H1 (cell line): ENCODE results near the gene SLC16A9. TPM values are rescaled to one million over a fixed set of nuclear protein-coding genes. Genes with fewer than 3 reads are reported as not detected.
A peak's percentile ranks its signal among the peaks of the same experiment; 100 is the strongest.

Source experiments
- CTCF ChIA-PET: fragments of 300-600 bp; sonication (Branson Sonifier 250); formaldehyde crosslinking; loops from one replicate; lab custom pipeline; 2021; ENCODE audit not compliant: partially characterized antibody; lab: Charles Lee
- POLR2A ChIA-PET: fragments of 300-600 bp; sonication (Branson Sonifier 250); formaldehyde crosslinking; loops from one replicate; lab custom pipeline; 2021; ENCODE audit warnings: inconsistent platforms; ENCODE audit not compliant: partially characterized antibody; lab: Charles Lee
- DNase-seq, 2 experiments: peaks; one replicate each; pipeline versions ENCODE4 v3.0.0 to v3.0.0-alpha.2; 2010 to 2022; ENCODE audit warnings: low spot score in 2 of 2, low read depth in 1 of 2, mixed read lengths in 1 of 2
- FAIRE-seq: peaks from 2 replicates; lab custom pipeline; 2011; peaks lifted over from hg19 to GRCh38; lab: Jason Lieb, UNC
- H2AFZ ChIP-seq: 2 replicates; pipeline ENCODE4 v1.8.1; 2012; ENCODE audit warnings: low read length, inconsistent platforms
- H2AK5ac ChIP-seq: 2 replicates; pipeline ENCODE4 v1.6.1; 2013; ENCODE audit warnings: low read depth, low read length
- H2BK120ac ChIP-seq: replicated peaks from 2 replicates; pipeline ENCODE3; 2013; ENCODE audit warnings: low read depth, low read length, inconsistent platforms
- H2BK12ac ChIP-seq: 2 replicates; pipeline ENCODE4 v1.6.1; 2013; ENCODE audit warnings: low read depth, low read length
- H2BK15ac ChIP-seq: 2 replicates; pipeline ENCODE4 v1.6.1; 2013; ENCODE audit warnings: low read length
- H2BK20ac ChIP-seq: 2 replicates; pipeline ENCODE4 v1.6.1; 2013; ENCODE audit warnings: low read length
- H2BK5ac ChIP-seq: 2 replicates; pipeline ENCODE4 v1.6.1; 2013; ENCODE audit warnings: low read depth, low read length
- H3K14ac ChIP-seq: 2 replicates; pipeline ENCODE4 v1.6.1; 2013; ENCODE audit warnings: inconsistent platforms; ENCODE audit not compliant: insufficient read length
- H3K18ac ChIP-seq: 2 replicates; pipeline ENCODE4 v1.6.1; 2013; ENCODE audit warnings: low read length; ENCODE audit errors: extremely low read depth
- H3K23ac ChIP-seq: 2 replicates; pipeline ENCODE4 v1.6.1; 2013; ENCODE audit warnings: inconsistent platforms; ENCODE audit not compliant: insufficient read length
- H3K23me2 ChIP-seq: 2 replicates; pipeline ENCODE4 v1.6.1; 2013; ENCODE audit warnings: low read depth, low read length
- H3K27ac ChIP-seq: 2 replicates; pipeline ENCODE4 v1.6.1; 2011; ENCODE audit warnings: low read depth, low read length, inconsistent platforms
- H3K27me3 ChIP-seq, 4 experiments: replicated peaks in 1 of 4; 1 replicate in 1 of 4; 2 replicates in 3 of 4; pipeline versions ENCODE4 v1.6.1 to v1.8.1; 2011 to 2013; ENCODE audit warnings: low read length in 3 of 4, mild to moderate bottlenecking in 3 of 4, inconsistent platforms in 2 of 4, mixed read lengths in 2 of 4, moderate library complexity in 1 of 4; ENCODE audit not compliant: control insufficient read depth in 3 of 4, insufficient read depth in 3 of 4; ENCODE audit errors: extremely low read depth in 1 of 4
- H3K36me3 ChIP-seq, 4 experiments: 2 replicates each; pipeline versions ENCODE4 v1.6.1 to v1.8.1; 2011 to 2013; ENCODE audit warnings: mild to moderate bottlenecking in 4 of 4, low read length in 3 of 4, moderate library complexity in 2 of 4, control low read depth in 1 of 4, inconsistent platforms in 1 of 4; ENCODE audit not compliant: insufficient read depth in 4 of 4, control insufficient read depth in 2 of 4
- H3K4ac ChIP-seq: replicated peaks from 2 replicates; pipeline ENCODE3; 2013; ENCODE audit warnings: low read length, low read depth, mixed read lengths, inconsistent platforms; ENCODE audit not compliant: insufficient read length
- H3K4me1 ChIP-seq, 4 experiments: replicated peaks in 1 of 4; 1 replicate in 1 of 4; 2 replicates in 3 of 4; pipeline versions ENCODE4 v1.6.1 to v1.8.1; 2011 to 2013; ENCODE audit warnings: low read length in 3 of 4, inconsistent platforms in 2 of 4, mixed read lengths in 1 of 4; ENCODE audit not compliant: insufficient read depth in 4 of 4, control insufficient read depth in 3 of 4
- H3K4me2 ChIP-seq, 2 experiments: 2 replicates each; pipeline versions ENCODE4 v1.6.1 to v1.8.1; 2011 to 2013; ENCODE audit warnings: low read depth in 2 of 2, low read length in 2 of 2, control low read depth in 1 of 2, inconsistent platforms in 1 of 2, mild to moderate bottlenecking in 1 of 2; ENCODE audit not compliant: insufficient read depth in 1 of 2
- H3K4me3 ChIP-seq, 4 experiments: fragments of 200-600, 300-600 bp in 1 of 4; sonication (generic), shearing (Covaris generic), sonication (Bioruptor Twin) in 1 of 4; 2 replicates each; pipeline versions ENCODE4 v1.5.1 to v1.8.1; 2011 to 2016; ENCODE audit warnings: low read length in 4 of 4, low read depth in 3 of 4, control low read depth in 2 of 4, inconsistent platforms in 2 of 4, mild to moderate bottlenecking in 2 of 4, mixed read lengths in 1 of 4, moderate library complexity in 1 of 4; ENCODE audit not compliant: insufficient read depth in 2 of 4; ENCODE audit errors: extremely low read depth in 1 of 4
- H3K56ac ChIP-seq: replicated peaks from 2 replicates; pipeline ENCODE3; 2013; ENCODE audit warnings: low read depth, mild to moderate bottlenecking, mixed read lengths, low read length, inconsistent platforms; ENCODE audit not compliant: insufficient read length
- H3K79me1 ChIP-seq: 2 replicates; pipeline ENCODE4 v1.6.1; 2013; ENCODE audit warnings: low read depth, low read length, control low read depth
- H3K79me2 ChIP-seq, 2 experiments: 2 replicates each; pipeline versions ENCODE4 v1.6.1 to v1.8.1; 2012 to 2013; ENCODE audit warnings: low read length in 2 of 2, mild to moderate bottlenecking in 2 of 2, inconsistent platforms in 1 of 2; ENCODE audit not compliant: insufficient read depth in 2 of 2, control insufficient read depth in 1 of 2
- H3K9ac ChIP-seq, 4 experiments: replicated peaks in 1 of 4; 1 replicate in 1 of 4; 2 replicates in 3 of 4; pipeline versions ENCODE4 v1.6.1 to v1.8.1; 2011 to 2013; ENCODE audit warnings: low read depth in 3 of 4, low read length in 3 of 4, control low read depth in 2 of 4, mild to moderate bottlenecking in 2 of 4, moderate library complexity in 2 of 4, inconsistent platforms in 1 of 4; ENCODE audit errors: extremely low read depth in 1 of 4
- H3K9me3 ChIP-seq, 2 experiments: 2 replicates each; pipeline versions ENCODE4 v1.6.1 to v1.8.1; 2012 to 2013; ENCODE audit warnings: mild to moderate bottlenecking in 2 of 2, moderate library complexity in 2 of 2, control low read depth in 1 of 2, inconsistent platforms in 1 of 2, low read depth in 1 of 2, low read length in 1 of 2, mixed read lengths in 1 of 2; ENCODE audit not compliant: insufficient read depth in 2 of 2
- H4K20me1 ChIP-seq, 2 experiments: replicated peaks in 1 of 2; 2 replicates each; pipeline versions ENCODE3 to v1.8.1; 2011 to 2013; ENCODE audit warnings: inconsistent platforms in 2 of 2, low read length in 2 of 2, mild to moderate bottlenecking in 1 of 2; ENCODE audit not compliant: insufficient read depth in 2 of 2, control insufficient read depth in 1 of 2
- H4K5ac ChIP-seq: 2 replicates; pipeline ENCODE4 v1.6.1; 2013; ENCODE audit warnings: low read length, low read depth, mixed read lengths, inconsistent platforms; ENCODE audit not compliant: insufficient read length
- H4K8ac ChIP-seq: 2 replicates; pipeline ENCODE4 v1.8.0; 2013; ENCODE audit warnings: mild to moderate bottlenecking, moderate library complexity, low read length, inconsistent platforms; ENCODE audit not compliant: insufficient read depth; ENCODE audit errors: extremely low read depth
- H4K91ac ChIP-seq: replicated peaks from 2 replicates; pipeline ENCODE3; 2013; ENCODE audit warnings: low read length, mixed read lengths, inconsistent platforms; ENCODE audit not compliant: insufficient read length
- ASH2L ChIP-seq: fragments of 200-600, 300-600 bp; sonication (generic); IDR thresholded peaks from one replicate; pipeline ENCODE4 v1.7.1; 2017; ENCODE audit warnings: low read length
- BRCA1 ChIP-seq: IDR thresholded peaks from 2 replicates; pipeline ENCODE4 v1.6.1; 2012; ENCODE audit warnings: low read depth, low read length, improper control_type of control experiment
- CBX5 ChIP-seq: fragments of 300-800, 300-1000 bp; sonication (generic); IDR thresholded peaks from 2 replicates; pipeline ENCODE4 v1.7.1; 2016; ENCODE audit warnings: antibody characterized with exemption, low read length, low read depth
- CREB1 ChIP-seq: IDR thresholded peaks from 2 replicates; pipeline ENCODE4 v1.6.1; 2012; ENCODE audit warnings: inconsistent platforms
- MAFK ChIP-seq: IDR thresholded peaks from 2 replicates; pipeline ENCODE4 v1.6.1; 2012; ENCODE audit warnings: low read depth, mild to moderate bottlenecking, improper control_type of control experiment, low read length
- RFX5 ChIP-seq: IDR thresholded peaks from 2 replicates; pipeline ENCODE4 v1.6.1; 2011; ENCODE audit warnings: low read depth, low read length, improper control_type of control experiment, borderline replicate concordance
- RNF2 ChIP-seq: fragments of 200-900, 300-1000 bp; sonication (generic); IDR thresholded peaks from 2 replicates; pipeline ENCODE4 v1.7.1; 2016; ENCODE audit warnings: borderline replicate concordance, low read depth, mild to moderate bottlenecking, antibody characterized with exemption, low read length; ENCODE audit not compliant: poor library complexity, severe bottlenecking; ENCODE audit errors: missing control alignments
- RXRA ChIP-seq: IDR thresholded peaks from 2 replicates; pipeline ENCODE4 v1.6.1; 2011; ENCODE audit warnings: low read depth, mild to moderate bottlenecking, low read length, moderate library complexity; ENCODE audit not compliant: insufficient read depth
- SP4 ChIP-seq: IDR thresholded peaks from 2 replicates; pipeline ENCODE4 v1.6.1; 2012; ENCODE audit warnings: low read length, inconsistent platforms
- TAF1 ChIP-seq: IDR thresholded peaks from 2 replicates; pipeline ENCODE4 v1.6.1; 2011; ENCODE audit warnings: mild to moderate bottlenecking, low read depth, low read length
- TBP ChIP-seq: IDR thresholded peaks from 2 replicates; pipeline ENCODE4 v1.6.1; 2011; ENCODE audit warnings: low read depth, low read length, improper control_type of control experiment
- TEAD4 ChIP-seq: IDR thresholded peaks from 2 replicates; pipeline ENCODE4 v1.6.1; 2012; ENCODE audit warnings: low read depth, low read length, inconsistent platforms, mixed read lengths
- USF2 ChIP-seq: IDR thresholded peaks from 2 replicates; pipeline ENCODE4 v1.6.1; 2011; ENCODE audit warnings: low read length, improper control_type of control experiment
- WGBS, 2 experiments: shearing (Covaris generic) in 1 of 2; methylation state at CpG; one replicate each; pipeline versions ENCODE4 v1.1.6 to v1.1.7; 2013 to 2015; ENCODE audit warnings: low lambda C conversion rate in 2 of 2, mixed read lengths in 2 of 2, inconsistent platforms in 1 of 2, low coverage in 1 of 2, missing lambda C conversion rate in 1 of 2; ENCODE audit not compliant: insufficient replicate concordance in 2 of 2, insufficient coverage in 1 of 2, insufficient read length in 1 of 2; ENCODE audit errors: extremely low coverage in 1 of 2, missing lambda C conversion rate in 1 of 2; 5-methylcytosine and 5-hydroxymethylcytosine counted together
- polyA plus RNA-seq, 7 experiments: library from polyadenylated mRNA; depleted of rRNA in 3 of 7; stranded (reverse) in 5 of 7; unstranded in 2 of 7; fragments of >200 nt in 5 of 7; fragments of 200-250 nt in 2 of 7; gene quantifications; 1 replicate in 5 of 7; 2 replicates in 1 of 7; 4 replicates in 1 of 7; pipeline versions ENCODE4 v1.2.1 to v1.2.3, GENCODE V29; 2011 to 2013; ENCODE audit warnings: missing spikeins in 2 of 7, mixed read lengths in 2 of 7
- total RNA-seq: library from RNA; stranded (reverse); fragmentation: NEBNext Ultra II Directional; extraction: Animal tissue kit (Norgen Biotek cat#: 25700); gene quantifications from 2 replicates; pipeline ENCODE4 v1.2.1, GENCODE V29; 2021

The SLC16A9 gene
- total and polyA plus RNA-seq, 2 of the 8 experiments (the other 6 are each of a cell fraction or from before 2014, with no cell fraction given) = 11.2 to 20.5 TPM

GRCh38 chr10:59657724-59658123, 51.9 kb downstream of the SLC16A9 start:
- no peak overlapping the region for H3K9ac ChIP-seq
- H3K56ac ChIP-seq = no peak overlapping the region
- H3K4me2 ChIP-seq = peak overlapping the region; percentile 33 to 34; a peak in 2 of 4 replicates
- H3K23ac ChIP-seq = no peak overlapping the region
- peak overlapping the region; percentile 79 for H3K18ac ChIP-seq
- POLR2A ChIA-PET = interaction anchor here (1.9 kb wide), 1 partner anchor 9 kb away, joined by 5 read pairs; no protein-coding TSS in a partner anchor
- H2AK5ac ChIP-seq = no peak overlapping the region
- CTCF ChIA-PET = interaction anchor here (0.7 to 1.7 kb wide), 4 partner anchors 11 to 43 kb away, joined by 3 to 5 read pairs (median 4); no protein-coding TSS in a partner anchor
- no peak overlapping the region for H2BK120ac ChIP-seq
- no peak overlapping the region for H2BK5ac ChIP-seq
- no peak for DNase-seq
- H3K14ac ChIP-seq = no peak overlapping the region
- WGBS, 2 experiments = 74% methylated on average over 1 of the region's 1 CpG; no CpG with 5 or more reads in 1 of the 2 experiments
- no peak for FAIRE-seq
- no peak overlapping the region for H2AFZ ChIP-seq
- no peaks in the 10 kb centered on the region; a peak in 1 of 4 replicates for H3K9me3 ChIP-seq
- no peak overlapping the region for H3K4me3 ChIP-seq
- no peak overlapping the region for H3K27ac ChIP-seq
- no peak overlapping the region for H4K91ac ChIP-seq
- no peak overlapping the region for H4K8ac ChIP-seq
- H3K79me1 ChIP-seq = no peaks in the 10 kb centered on the region
- H2BK12ac ChIP-seq = no peak overlapping the region
- no peak overlapping the region for H2BK15ac ChIP-seq
- H3K36me3 ChIP-seq = no peaks in the 10 kb centered on the region; a peak in 3 of 8 replicates
- no peak overlapping the region; the same call in 1 of the 2 replicates for H2BK20ac ChIP-seq
- H3K79me2 ChIP-seq = no peaks in the 10 kb centered on the region
- H3K4ac ChIP-seq = no peak overlapping the region
- H3K27me3 ChIP-seq = no peaks in the 10 kb centered on the region; a peak in 1 of 7 replicates
- no peaks in the 10 kb centered on the region for H3K23me2 ChIP-seq
- no peak overlapping the region for H4K5ac ChIP-seq
- peaks cover 0 to 9% (median 7%) of the 10 kb centered on the region in 4 experiments; a peak in 3 of 7 replicates for H3K4me1 ChIP-seq
- no peaks in the 10 kb centered on the region for H4K20me1 ChIP-seq
- TF ChIP-seq SP4 = no peak
- TF ChIP-seq TAF1 = no peak
- no peak for TF ChIP-seq RFX5
- no peak for TF ChIP-seq TEAD4
- no peak for TF ChIP-seq RNF2
- no peak for TF ChIP-seq USF2
- no peak for TF ChIP-seq BRCA1
- TF ChIP-seq TBP = no peak
- no peak for TF ChIP-seq CBX5
- no peak for TF ChIP-seq RXRA
- no peak for TF ChIP-seq ASH2L
- TF ChIP-seq MAFK = no peak
- TF ChIP-seq CREB1 = no peak
